Cardiac septum (tissue), 1 donor: ENCODE measurements around the gene MERTK. TPM values are rescaled to one million over a fixed set of nuclear protein-coding genes. Genes with fewer than 3 reads are reported as not detected.

Experiments used
- DNase-seq: peaks from one replicate; pipeline ENCODE4 v3.0.0-alpha.2; 2020; ENCODE audit warnings: low spot score
- intact Hi-C: fragments of 100-400 bp; cut with DNase I; formaldehyde crosslinking; loops from one replicate; pipeline ENCODE4 v1.14.0; 2022
- total RNA-seq: library from RNA; stranded (reverse); fragmentation: NEBNext Ultra II Directional; extraction: Animal tissue kit (Norgen Biotek cat#: 25700); gene quantifications from one replicate; pipeline ENCODE4 v1.2.1, GENCODE V29; 2021
- donor health status: DM: no; HTN: no; CAD: no.

The MERTK gene
- total RNA-seq, 1 donor from 2014 or later, result 5.8 TPM

DNA sequence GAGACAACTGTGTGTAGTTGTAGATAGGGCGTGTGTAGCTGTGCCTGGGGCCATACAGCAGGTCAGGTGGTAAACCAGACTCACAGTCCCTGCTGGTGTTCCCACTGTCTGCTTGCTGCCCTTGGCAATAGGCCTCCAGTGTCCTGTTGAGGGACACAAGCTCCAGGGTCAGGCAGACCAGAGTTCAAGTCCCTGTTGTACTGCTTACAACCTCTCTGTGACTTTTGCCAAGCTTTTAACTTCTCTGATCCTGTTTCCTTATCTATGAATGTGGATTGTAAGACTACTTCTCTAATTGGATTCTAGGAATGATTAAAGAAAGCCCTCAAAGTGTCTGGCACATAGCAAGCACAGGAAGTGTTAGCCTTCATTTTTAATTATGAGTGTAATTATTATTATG lies 68.6 kb downstream of the MERTK start:
- intact Hi-C loops, result no loop called here

DNA sequence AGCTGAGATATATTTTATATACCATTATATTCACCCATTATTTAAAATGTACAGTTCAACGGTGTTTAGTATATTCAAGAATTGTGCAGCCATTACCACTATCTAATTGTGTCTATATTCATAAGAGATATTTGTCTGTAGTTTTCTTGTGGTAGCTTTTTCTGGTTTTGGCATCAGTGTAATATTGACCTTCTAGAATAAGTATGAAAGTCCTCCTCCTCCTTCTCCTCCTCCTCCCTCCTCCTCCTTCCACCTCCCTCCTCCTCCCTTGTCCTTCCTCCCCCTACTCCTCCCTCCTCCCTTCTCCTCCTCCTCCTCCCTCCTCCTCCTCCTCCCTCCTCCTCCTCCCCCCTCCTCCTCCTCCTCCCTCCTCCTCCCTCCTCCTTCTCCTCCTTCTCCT lies 72.0 kb downstream of the MERTK start:
- DNase-seq, result no peak
- intact Hi-C loops, result no loop called here

More for the DNA sequence above, 68.6 kb downstream of the MERTK start:
- no peak for DNase-seq

DNA sequence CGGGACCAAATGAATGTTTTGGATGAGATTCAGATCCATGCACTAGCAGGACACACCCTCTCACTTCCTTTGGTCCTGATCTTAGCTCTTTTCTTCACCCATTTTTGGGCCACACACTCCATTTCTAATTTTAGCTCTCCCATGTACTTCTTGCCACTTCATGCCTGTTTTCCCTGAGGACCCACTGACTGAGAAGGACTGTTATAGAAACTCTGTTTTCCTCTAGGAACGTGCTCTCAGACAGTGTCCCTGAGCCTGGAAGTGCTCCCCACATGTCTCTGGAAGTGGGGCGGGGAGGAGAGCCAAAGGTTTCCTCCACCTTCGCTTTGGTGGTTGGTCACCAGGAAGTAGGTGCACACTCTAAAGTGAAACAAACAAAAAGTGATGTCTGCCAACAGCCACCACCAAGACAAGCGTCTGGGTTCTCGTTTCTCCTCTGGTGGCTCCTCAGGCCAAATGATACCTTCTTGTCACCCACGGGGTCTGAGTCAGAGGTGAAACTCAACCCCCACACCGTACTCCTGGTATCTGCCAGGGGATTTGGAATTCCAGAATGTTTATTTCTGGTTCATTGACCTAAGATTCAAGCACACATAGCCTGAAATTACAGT lies 74.7 kb downstream of the MERTK start:
- DNase-seq, result no peak
- intact Hi-C loops, result loop anchor here (2.0 kb wide), 1 partner anchor 74 kb away; the partner anchor contains the start of gene MERTK

DNA sequence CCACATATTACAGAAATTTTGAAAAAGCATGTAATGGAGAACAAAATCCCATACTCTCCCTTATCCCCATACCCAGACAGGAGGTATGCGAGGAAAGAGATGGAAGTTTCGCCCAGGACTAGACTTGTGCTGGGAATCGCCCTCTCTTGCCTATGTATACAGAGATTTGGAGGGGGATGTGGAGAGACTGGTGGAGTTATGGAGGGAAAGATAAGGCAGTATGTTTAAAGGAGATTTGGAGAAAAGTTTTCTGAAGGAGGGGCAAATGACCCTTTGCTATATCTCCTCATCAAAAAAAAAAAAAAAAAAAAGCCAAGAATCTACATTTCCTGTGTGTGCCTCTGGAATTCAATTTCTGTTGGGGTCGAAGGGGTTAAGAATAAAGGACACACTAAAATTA lies 75.3 kb downstream of the MERTK start:
- DNase-seq, result no peak
- intact Hi-C loops, result loop anchor here (2.0 kb wide), 1 partner anchor 75 kb away; the partner anchor contains the start of gene MERTK

DNA sequence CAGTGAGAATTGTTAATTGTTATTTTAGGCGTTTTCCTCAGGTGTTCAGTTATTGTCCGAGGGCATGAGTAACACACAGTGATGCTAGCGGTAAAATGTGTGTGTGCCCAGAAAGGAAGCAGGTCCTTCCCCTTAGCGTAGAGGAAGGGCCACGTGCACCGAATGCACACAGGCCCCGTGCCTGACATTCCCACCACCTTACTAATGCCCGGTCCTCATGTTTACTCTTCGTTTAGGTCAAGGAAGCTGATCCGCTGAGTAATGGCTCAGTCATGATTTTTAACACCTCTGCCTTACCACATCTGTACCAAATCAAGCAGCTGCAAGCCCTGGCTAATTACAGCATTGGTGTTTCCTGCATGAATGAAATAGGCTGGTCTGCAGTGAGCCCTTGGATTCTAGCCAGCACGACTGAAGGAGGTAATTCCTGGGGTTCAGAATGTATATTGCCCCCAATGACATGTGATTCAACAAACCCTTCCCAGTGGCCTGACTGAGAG lies 76.7 kb downstream of the MERTK start:
- intact Hi-C loops, result no loop called here
- no peak for DNase-seq

DNA sequence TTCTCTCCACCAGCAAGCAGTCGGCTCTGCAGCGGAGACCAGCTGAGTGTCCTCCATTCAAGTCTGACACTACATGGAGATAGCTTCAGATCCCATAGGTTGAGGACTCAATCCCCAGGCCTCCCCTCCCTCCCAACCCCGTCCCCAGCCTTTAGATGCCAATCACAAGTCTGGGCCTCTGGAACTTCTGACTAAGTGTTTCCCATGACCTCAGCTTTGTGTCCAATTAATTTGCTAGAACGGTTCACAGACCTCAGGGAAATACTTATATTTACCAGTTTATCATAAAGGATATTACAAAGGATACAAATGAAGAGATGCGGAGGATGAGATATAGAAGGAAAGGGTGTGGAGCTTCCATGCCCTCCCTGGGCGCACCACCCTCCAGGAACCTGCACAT lies 77.4 kb downstream of the MERTK start:
- no peak for DNase-seq
- intact Hi-C loops, result no loop called here

DNA sequence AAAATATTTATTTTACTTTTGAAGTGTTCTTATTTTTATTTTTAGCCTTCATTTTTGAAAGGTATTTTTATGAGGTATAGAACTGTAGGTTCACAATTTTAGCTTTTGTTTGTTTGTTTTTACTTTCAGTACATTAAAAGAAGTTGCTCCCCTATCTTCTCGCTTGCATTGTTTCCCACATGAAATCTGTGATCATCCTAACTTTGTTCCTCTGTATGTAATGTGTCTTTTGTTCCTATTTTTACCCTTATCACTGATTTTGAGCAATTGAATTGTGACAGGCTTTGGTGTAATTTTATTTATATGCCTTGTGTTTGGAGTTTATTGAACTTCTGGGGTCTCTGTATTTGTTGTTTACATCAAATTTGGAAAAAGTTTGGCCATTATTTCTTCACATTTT lies 78.8 kb downstream of the MERTK start:
- intact Hi-C loops, result no loop called here

DNA sequence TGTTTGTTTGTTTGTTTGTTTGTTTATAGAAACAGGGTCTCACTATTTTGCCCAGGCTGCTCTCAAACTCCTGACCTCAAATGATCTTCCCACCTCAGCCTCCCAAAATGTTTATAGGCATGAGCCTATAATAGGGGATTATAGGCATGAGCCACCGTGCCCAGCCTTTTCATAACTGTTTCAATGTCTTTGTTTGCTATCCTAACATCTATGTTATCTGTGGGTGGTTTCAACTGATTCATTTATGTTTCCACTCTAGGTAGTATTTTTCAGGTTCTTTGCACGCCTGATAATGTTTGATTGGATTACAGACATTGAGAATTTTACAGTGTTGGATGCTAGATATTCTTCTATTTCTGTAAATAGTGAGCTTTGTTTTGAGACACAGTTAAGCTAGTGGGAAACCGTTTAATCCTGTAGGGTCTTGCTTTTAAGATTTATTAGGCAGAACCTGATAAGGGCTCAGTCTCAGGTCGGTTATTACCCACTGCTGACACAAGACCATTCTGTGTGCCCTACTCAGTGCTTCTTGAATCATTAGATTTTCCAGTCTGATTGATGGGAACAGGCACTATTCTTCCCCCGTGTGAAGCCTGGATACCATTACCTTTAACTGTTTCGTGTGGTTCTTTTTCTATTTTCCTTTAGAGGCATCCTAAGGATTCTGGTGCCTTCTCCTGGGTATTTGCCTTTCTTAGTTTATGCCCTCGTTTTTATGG lies 80.2 kb downstream of the MERTK start:
- intact Hi-C loops, result no loop called here
- no peak for DNase-seq

More for the DNA sequence above, 78.8 kb downstream of the MERTK start:
- DNase-seq, result no peak

DNA sequence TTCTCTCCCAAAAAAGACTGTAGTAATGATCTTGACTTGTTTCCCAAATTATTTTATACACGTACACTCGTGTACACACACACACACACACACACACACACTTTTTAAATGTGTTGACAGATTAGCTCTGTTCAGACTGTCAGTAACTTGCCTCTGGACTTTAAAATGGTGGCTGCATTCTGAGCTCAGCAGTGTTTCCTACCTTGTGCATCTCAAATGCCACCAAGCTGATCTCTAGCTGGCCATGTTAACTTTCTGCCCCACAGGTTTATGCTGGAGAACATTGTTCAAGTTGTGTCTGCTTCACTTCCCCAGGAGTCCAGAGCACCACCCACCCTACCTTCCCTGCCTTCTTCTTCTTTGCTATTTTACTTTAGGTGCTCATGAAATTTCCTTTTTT lies 83.3 kb downstream of the MERTK start:
- intact Hi-C loops, result no loop called here
- no peak for DNase-seq

DNA sequence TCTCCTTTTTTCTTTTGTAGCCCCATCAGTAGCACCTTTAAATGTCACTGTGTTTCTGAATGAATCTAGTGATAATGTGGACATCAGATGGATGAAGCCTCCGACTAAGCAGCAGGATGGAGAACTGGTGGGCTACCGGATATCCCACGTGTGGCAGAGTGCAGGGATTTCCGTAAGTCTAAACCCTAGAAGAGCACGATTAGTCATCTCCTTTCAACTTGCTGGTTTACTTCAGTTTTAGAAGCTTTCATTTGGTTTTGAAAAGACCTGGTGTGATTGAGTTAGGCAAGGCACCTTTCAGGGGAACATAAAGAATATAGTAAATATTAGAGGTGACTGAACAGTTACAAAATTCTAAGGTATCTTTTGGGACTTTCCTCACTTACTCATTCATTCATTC lies 84.4 kb downstream of the MERTK start:
- intact Hi-C loops, result no loop called here
- DNase-seq, result no peak

DNA sequence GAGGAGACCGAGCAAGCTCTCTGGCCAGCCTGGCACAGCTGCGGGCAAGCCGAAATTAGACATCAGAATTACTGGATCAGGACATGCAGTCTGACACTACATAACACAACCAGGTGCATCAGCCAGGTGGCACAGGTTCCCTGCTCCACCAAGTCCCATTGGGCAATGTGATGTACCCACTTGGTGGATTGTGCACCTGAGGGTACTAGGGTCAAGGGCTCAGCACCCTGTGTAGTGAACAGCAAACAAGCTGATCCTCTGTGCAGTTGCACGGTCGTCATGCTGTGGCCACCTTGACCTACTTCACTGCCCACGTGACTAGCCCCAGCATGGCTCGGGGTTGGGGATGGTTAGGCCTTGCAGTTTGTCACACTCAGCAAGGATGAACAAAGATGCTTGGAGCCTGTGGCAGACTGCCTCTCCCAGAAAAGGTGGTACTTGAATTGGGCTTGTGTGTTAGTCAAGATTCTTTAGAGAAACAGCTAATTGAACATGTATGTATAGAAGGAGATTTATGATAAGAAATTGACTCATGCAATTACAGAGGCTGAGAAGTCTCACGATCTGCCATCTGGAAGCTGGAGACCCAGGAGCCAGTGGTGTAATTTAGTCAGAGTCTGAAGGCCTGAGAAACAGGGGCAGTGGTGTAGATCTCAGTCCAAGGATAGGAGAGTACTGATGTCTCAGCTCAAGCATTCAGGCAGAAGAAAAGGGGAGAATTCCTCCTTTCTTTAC lies 85.2 kb downstream of the MERTK start:
- intact Hi-C loops, result no loop called here
- no peak for DNase-seq

DNA sequence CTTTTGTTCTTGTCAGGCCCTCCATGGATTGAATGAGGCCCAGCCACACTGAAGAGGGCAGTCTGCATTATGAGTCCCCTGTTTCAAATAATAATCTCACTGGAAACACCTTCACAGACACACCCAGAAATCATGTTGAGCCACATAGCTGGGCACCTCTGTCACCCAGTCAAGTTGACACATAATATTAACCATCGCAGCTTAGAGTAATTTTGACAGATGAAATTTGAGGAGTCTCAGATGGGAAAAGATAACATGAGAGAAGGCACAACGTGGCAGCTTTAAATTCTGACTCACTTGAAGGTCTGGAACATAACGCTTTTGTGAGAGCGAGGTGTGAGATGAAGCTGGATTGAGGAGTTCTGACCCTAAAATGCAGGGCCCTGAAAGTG lies 85.8 kb downstream of the MERTK start:
- intact Hi-C loops, result no loop called here

DNA sequence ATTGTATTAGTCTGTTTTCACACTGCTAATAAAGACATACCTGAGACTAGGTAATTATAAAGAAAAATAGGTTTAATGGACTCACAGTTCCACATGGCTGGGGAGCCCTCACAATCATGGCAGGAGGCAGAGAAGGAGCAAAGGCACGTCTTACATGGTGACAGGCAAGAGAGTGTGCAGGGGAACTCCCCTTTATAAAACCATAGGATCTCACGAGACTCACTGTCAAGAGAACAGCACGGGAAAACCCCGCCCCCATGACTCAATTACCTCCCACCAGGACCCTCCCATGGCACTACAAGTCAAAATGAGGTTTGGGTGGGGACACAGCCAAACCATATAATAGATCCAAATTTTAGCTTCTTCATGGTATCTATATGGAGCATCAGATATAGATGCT lies 87.1 kb downstream of the MERTK start:
- intact Hi-C loops, result no loop called here
- DNase-seq, result no peak

More for the DNA sequence above, 85.8 kb downstream of the MERTK start:
- no peak for DNase-seq

DNA sequence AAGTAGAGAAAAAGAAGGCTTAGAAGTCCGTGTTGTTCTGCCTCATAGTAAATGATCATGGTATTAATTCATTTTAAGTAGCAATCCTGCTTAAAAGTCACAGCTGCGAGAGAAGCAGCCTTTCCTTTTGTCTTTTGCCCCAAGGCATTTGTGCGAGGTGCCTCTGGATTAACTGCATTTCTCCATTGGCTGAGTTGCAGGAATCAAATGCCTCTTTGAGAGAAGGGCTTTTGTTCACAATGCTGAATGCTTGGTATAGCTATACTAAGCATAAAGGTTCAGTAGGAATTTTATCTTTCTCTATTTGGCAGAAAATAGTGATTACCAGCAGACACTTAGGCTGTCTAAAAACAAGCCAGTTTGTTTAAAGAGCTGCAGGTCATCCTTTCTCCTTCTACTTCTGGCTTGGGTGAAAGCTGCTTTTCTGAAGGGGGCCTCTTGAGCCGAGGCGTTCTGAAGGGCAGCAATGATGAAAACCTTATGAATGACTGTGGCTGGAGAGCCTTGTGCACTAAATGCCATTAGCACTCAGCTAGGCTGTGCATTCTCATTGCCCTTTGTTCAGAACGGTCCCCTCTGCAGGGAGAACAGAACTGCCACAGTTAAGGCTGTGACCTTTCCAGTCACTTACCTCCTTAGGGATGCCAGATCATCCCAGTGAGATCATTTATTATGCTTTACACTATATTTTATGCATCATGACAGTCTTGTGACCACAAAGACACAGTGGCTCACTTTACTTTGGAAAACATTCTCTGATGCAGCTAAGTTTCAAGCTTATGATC lies 87.9 kb downstream of the MERTK start:
- DNase-seq, result no peak
- intact Hi-C loops, result no loop called here

DNA sequence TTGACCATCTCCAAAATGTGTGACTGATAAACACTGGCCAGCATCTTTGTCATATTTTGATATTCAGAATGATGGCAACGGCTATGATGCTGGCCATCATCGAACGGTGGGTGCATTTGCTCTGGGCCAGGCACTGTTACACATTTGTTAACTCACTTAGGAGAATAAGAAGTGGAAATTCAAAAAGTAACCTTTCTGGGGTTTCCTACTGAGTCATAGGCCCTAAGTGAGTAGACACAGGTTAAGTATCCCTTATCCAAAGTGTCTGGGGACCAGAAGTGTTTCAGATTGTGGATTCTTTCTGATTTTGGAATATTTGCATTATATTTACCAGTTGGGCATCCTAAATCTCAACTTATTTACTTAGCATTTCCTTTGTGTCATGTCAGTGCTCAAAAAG lies 92.0 kb downstream of the MERTK start:
- no peak for DNase-seq
- intact Hi-C loops, result no loop called here

DNA sequence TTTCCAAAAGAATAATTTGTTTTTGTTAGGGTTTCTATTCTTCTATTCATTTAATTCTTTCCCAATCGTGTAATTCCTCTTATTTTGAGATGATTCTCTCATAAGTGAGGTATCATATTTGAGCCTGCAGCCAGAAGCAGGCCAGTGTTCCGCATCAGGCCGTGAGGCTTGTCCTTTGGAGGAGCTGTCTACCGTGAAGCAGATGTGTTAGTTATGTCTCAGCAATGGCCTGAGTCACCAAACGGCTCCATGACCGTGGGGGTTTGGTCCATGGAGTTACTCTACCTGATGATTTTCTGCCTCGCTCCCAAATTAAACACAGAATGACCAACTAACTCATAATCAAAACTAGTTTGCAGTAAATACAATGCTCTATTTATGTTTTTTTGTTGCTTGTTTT lies 92.4 kb downstream of the MERTK start:
- intact Hi-C loops, result no loop called here
- no peak for DNase-seq

DNA sequence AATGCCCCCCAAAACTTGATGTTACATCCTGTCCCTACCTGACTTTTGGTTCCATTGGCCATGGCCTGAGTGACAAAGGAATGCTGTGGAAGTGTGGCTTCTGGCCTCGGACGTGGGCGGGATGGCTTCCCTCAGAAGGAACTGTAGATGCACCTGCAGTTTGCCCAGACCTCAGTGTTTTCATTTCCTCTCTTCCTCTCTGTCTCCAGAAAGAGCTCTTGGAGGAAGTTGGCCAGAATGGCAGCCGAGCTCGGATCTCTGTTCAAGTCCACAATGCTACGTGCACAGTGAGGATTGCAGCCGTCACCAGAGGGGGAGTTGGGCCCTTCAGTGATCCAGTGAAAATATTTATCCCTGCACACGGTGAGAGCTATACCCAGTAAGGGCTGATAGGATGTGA lies 95.6 kb downstream of the MERTK start:
- DNase-seq, result no peak
- intact Hi-C loops, result no loop called here

DNA sequence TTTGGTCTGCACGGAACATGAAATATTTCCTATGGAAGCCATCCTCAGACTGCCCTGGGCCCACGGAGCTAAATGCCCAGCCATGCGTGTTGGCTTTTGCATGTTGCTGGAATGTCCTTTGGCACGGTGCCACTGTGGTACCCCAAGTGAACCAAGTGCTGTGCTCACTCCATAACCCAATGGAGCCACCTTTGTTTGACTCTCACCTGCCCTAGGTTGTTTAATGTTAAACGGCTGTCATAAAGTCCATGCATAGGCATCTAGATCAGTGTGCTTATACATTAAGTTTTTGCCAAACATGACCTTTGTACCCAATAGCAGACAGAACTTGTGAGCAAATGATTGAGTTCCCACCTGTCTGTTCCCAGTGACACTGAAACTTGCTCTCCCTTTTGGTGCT lies 96.7 kb downstream of the MERTK start:
- DNase-seq, result no peak
- intact Hi-C loops, result no loop called here

DNA sequence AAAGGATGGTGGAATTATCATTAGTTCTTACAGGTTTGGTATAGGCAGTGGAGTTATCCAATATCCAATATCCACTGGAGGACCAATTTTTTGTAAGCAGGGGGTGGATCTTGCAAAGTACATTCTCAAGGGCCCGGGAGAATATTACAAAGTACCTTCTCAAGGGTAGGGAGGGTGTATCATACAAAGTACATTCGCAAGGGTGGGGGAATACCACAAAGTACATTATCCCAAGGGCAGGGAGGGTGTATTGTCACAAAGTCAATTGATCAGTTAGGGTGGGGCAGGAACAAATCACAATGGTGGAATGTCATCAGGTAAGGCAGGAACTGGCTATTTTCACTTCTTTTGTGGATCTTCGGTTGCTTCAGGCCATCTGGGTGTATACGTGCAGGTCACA lies 101.4 kb downstream of the MERTK start:
- no peak for DNase-seq
- intact Hi-C loops, result no loop called here
